ENCODE results near the gene ZNF598. TPM values are rescaled to one million over a fixed set of nuclear protein-coding genes. Genes with fewer than 3 reads are reported as not detected.

The ZNF598 gene
- total and polyA plus RNA-seq, 2 of the 13 experiments (the other 11 are each of a cell fraction or from before 2014, with no cell fraction given), result 13.5 to 14.2 TPM

DNA sequence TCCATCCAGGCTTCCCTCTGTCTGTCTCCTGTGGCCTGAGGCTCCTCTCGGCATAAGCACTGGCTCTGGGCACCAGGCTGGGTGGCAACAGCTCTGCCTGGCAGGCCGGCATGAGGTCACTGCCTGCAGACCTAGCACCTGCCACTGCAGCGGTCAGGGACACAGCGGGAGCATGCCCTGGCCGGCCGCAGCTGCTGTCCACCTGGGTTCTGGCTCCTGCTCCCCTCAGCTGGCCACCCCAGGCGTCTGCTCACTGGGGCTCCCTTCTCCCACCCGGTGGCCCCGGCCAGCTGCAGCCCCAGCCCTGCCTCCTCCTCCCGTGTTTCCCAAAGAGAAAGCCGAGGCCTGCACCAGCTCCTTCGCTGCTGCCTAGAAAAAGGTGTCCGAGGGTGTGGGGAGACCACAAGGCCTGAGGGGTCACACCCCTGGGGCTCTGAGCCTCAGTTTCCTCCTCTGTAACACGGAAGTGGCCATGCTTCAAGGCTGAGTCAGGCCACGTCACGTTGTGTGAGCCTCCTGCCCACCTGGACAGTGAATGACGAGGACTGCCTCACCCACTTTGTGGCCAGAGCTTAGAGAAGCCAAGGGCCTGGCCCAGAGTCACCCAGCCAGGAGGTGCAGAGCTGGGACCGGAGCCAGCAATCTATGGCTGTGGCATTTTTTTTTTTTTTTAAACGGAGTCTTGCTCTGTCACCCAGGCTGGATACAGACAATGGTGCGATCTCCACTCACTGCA lies 31.3 kb upstream of the ZNF598 start (continued):
- TF ChIP-seq, protein P1, sequence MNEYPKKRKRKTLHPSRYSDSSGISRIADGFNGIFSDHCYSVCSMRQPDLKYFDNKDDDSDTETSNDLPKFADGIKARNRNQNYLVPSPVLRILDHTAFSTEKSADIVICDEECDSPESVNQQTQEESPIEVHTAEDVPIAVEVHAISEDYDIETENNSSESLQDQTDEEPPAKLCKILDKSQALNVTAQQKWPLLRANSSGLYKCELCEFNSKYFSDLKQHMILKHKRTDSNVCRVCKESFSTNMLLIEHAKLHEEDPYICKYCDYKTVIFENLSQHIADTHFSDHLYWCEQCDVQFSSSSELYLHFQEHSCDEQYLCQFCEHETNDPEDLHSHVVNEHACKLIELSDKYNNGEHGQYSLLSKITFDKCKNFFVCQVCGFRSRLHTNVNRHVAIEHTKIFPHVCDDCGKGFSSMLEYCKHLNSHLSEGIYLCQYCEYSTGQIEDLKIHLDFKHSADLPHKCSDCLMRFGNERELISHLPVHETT (CRISPR knock-in tag; conservative IDR thresholded peaks at IDR 0.05), result no peak
- TF ChIP-seq ZNF367 (CRISPR knock-in tag; IDR thresholded peaks at IDR 0.05; ENCODE audit: borderline replicate concordance) (no peak), ZNF264 (CRISPR knock-in tag; IDR thresholded peaks at IDR 0.05) (no peak), RBFOX2 (IDR thresholded peaks at IDR 0.05; ENCODE audit: low read depth, low read length) (peak; percentile 60), AGO1 (IDR thresholded peaks at IDR 0.05; ENCODE audit: low read depth, low read length, poor library complexity, severe bottlenecking) (peak; percentile 69), ZNF720 (CRISPR knock-in tag; IDR thresholded peaks at IDR 0.05) (no peak), MIER3 (CRISPR knock-in tag; IDR thresholded peaks at IDR 0.05; ENCODE audit: borderline replicate concordance) (no peak), SNAI1 (CRISPR knock-in tag; IDR thresholded peaks at IDR 0.05; ENCODE audit: borderline replicate concordance) (no peak), HES4 (CRISPR knock-in tag; IDR thresholded peaks at IDR 0.05; ENCODE audit: borderline replicate concordance) (0 out of 2 replicates have a peak, but pooled peaks have one; percentile 26), ZBTB21 (CRISPR knock-in tag; IDR thresholded peaks at IDR 0.05) (no peak), ZSCAN22 (CRISPR knock-in tag; IDR thresholded peaks at IDR 0.05) (no peak), SRF (IDR thresholded peaks at IDR 0.05; ENCODE audit: low read depth, low read length) (no peak), ZNF354B (CRISPR knock-in tag; IDR thresholded peaks at IDR 0.05) (no peak), ZNF652 (CRISPR knock-in tag; IDR thresholded peaks at IDR 0.05; ENCODE audit: borderline replicate concordance, low read depth) (no peak), TAF15 (IDR thresholded peaks at IDR 0.05; ENCODE audit: low read depth, low read length, poor library complexity, severe bottlenecking) (no peak), MTF1 (CRISPR knock-in tag; IDR thresholded peaks at IDR 0.05) (no peak), SMAD1 (CRISPR knock-in tag; IDR thresholded peaks at IDR 0.05; ENCODE audit: borderline replicate concordance, low read depth) (no peak), AGO2 (optimal IDR thresholded peaks at IDR 0.05; ENCODE audit: low read depth, low read length) (peak; percentile 76), ZNF850 (CRISPR knock-in tag; conservative IDR thresholded peaks at IDR 0.05) (no peak), MAFG (CRISPR knock-in tag; IDR thresholded peaks at IDR 0.05) (no peak), ZNF564 (CRISPR knock-in tag; IDR thresholded peaks at IDR 0.05) (no peak), ZNF674 (CRISPR knock-in tag; IDR thresholded peaks at IDR 0.05; ENCODE audit: low read depth) (no peak)
- TF ChIP-seq, protein P2, sequence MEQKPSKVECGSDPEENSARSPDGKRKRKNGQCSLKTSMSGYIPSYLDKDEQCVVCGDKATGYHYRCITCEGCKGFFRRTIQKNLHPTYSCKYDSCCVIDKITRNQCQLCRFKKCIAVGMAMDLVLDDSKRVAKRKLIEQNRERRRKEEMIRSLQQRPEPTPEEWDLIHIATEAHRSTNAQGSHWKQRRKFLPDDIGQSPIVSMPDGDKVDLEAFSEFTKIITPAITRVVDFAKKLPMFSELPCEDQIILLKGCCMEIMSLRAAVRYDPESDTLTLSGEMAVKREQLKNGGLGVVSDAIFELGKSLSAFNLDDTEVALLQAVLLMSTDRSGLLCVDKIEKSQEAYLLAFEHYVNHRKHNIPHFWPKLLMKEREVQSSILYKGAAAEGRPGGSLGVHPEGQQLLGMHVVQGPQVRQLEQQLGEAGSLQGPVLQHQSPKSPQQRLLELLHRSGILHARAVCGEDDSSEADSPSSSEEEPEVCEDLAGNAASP (CRISPR knock-in tag; IDR thresholded peaks at IDR 0.05; ENCODE audit: borderline replicate concordance), result no peak
- TF ChIP-seq, protein P3, sequence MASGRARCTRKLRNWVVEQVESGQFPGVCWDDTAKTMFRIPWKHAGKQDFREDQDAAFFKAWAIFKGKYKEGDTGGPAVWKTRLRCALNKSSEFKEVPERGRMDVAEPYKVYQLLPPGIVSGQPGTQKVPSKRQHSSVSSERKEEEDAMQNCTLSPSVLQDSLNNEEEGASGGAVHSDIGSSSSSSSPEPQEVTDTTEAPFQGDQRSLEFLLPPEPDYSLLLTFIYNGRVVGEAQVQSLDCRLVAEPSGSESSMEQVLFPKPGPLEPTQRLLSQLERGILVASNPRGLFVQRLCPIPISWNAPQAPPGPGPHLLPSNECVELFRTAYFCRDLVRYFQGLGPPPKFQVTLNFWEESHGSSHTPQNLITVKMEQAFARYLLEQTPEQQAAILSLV (CRISPR knock-in tag; IDR thresholded peaks at IDR 0.05; ENCODE audit: borderline replicate concordance), result no peak

Measured in HepG2 (cell line).